Measurements from ENCODE around the gene CFAP47.

- TF ChIP-seq, protein P1, sequence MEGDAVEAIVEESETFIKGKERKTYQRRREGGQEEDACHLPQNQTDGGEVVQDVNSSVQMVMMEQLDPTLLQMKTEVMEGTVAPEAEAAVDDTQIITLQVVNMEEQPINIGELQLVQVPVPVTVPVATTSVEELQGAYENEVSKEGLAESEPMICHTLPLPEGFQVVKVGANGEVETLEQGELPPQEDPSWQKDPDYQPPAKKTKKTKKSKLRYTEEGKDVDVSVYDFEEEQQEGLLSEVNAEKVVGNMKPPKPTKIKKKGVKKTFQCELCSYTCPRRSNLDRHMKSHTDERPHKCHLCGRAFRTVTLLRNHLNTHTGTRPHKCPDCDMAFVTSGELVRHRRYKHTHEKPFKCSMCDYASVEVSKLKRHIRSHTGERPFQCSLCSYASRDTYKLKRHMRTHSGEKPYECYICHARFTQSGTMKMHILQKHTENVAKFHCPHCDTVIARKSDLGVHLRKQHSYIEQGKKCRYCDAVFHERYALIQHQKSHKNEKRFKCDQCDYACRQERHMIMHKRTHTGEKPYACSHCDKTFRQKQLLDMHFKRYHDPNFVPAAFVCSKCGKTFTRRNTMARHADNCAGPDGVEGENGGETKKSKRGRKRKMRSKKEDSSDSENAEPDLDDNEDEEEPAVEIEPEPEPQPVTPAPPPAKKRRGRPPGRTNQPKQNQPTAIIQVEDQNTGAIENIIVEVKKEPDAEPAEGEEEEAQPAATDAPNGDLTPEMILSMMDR (conservative IDR thresholded peaks at IDR 0.05; ENCODE audit: low read length): peak; percentile 69
- TF ChIP-seq EZH2phosphoT487 (IDR thresholded peaks at IDR 0.05; ENCODE audit: borderline replicate concordance, low read depth, low read length): no peak
Measured at GRCh38 chrX:35890699-35891098, 28.8 kb upstream of the CFAP47 start.

Data from OCI-LY7 (cell line).